HG03565 (cell line): ENCODE measurements around the gene AKAP13.
"Not testable (repeated sequence)": the region's sequence is repeated elsewhere in the genome, so short reads cannot be mapped to it uniquely, and the experiment has no call there.

Experiments
- ATAC-seq: cut with Tn5 transposase; IDR thresholded peaks from one replicate; pipeline ENCODE4 v1.9.1; 2021; ENCODE audit warnings: mild to moderate bottlenecking, moderate library complexity; ENCODE audit not compliant: unreplicated experiment

AKAP13 gene

GRCh38 chr15:85520650-85521049 lies 140.2 kb downstream of the AKAP13 start:
- no peak for ATAC-seq

- ATAC-seq = no peak
Measured at GRCh38 chr15:85523530-85523929, 143.1 kb downstream of the AKAP13 start.

- ATAC-seq = no peak
Measured at GRCh38 chr15:85525755-85526154, 145.4 kb downstream of the AKAP13 start.

GRCh38 chr15:85527895-85528294 lies 147.5 kb downstream of the AKAP13 start:
- no peak for ATAC-seq

GRCh38 chr15:85530079-85530478 lies 149.7 kb downstream of the AKAP13 start:
- ATAC-seq = no peak

- ATAC-seq = no peak
Measured at GRCh38 chr15:85531083-85531482, 150.7 kb downstream of the AKAP13 start.

- no peak for ATAC-seq
Measured at GRCh38 chr15:85532689-85533088, 152.3 kb downstream of the AKAP13 start.

- ATAC-seq = peak; percentile 80
Measured at GRCh38 chr15:85534031-85534430, 153.6 kb downstream of the AKAP13 start.

- ATAC-seq = not testable (repeated sequence)
Measured at GRCh38 chr15:85535533-85536330, 155.3 kb downstream of the AKAP13 start.

GRCh38 chr15:85536341-85536740 lies 155.9 kb downstream of the AKAP13 start:
- no peak for ATAC-seq

- ATAC-seq = no peak
Measured at GRCh38 chr15:85539491-85539890, 159.1 kb downstream of the AKAP13 start.

GRCh38 chr15:85540085-85540797 lies 159.8 kb downstream of the AKAP13 start:
- ATAC-seq = no peak

GRCh38 chr15:85541744-85542143 lies 161.3 kb downstream of the AKAP13 start:
- no peak for ATAC-seq

- ATAC-seq = no peak
Measured at GRCh38 chr15:85542488-85542887, 162.1 kb downstream of the AKAP13 start.

- no peak for ATAC-seq
Measured at GRCh38 chr15:85542895-85543331, 162.5 kb downstream of the AKAP13 start.

GRCh38 chr15:85543741-85544155 lies 163.3 kb downstream of the AKAP13 start:
- ATAC-seq = no peak

GRCh38 chr15:85545185-85545584 lies 164.8 kb downstream of the AKAP13 start:
- ATAC-seq = no peak

GRCh38 chr15:85545752-85546151 lies 165.3 kb downstream of the AKAP13 start:
- no peak for ATAC-seq

GRCh38 chr15:85547386-85547785 lies 167.0 kb downstream of the AKAP13 start:
- ATAC-seq = no peak

- ATAC-seq = no peak
Measured at GRCh38 chr15:85550283-85550682, 169.9 kb downstream of the AKAP13 start.

- ATAC-seq = no peak
Measured at GRCh38 chr15:85551221-85551832, 170.9 kb downstream of the AKAP13 start.
